Uterus (tissue), 2 donors: Measurements from ENCODE around the gene HNRNPU.

Source experiments
- CTCF ChIP-seq, 4 experiments: fragments of 200-600 bp in 2 of 4; fragments of 450-650 bp in 2 of 4; sonication (generic) in 2 of 4; IDR thresholded peaks; one replicate each; pipeline ENCODE4 v1.5.1; 2016 to 2019; ENCODE audit warnings: antibody characterized with exemption in 4 of 4, mild to moderate bottlenecking in 2 of 4, moderate library complexity in 1 of 4
- POLR2A ChIP-seq, 2 donors: fragments of 450-650 bp; IDR thresholded peaks; one replicate each; pipeline ENCODE4 v1.6.1; 2016; ENCODE audit warnings: antibody characterized with exemption in 2 of 2, mild to moderate bottlenecking in 1 of 2, moderate library complexity in 1 of 2

DNA sequence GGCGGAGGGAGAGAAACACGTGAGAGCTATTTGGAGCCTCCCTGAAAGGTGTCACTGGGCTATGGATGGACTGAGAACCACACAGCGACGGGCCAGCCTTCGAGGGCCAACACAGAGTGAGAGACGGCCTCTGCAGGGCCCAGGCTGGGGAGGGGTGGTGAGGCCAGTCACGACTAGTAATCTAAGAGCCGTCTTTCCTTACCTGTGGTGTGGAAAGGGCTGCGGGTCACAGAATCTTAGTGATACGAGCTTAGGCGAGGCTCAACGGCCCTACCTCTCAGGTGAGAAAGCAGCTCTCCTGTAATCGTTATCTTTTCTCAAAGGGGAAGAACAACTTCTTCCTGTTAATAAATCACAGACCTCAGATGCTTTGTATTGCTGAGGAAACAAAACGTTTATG, 62.3 kb downstream of the HNRNPU start:
- TF ChIP-seq CTCF (IDR thresholded peaks at IDR 0.05): no peak
- no peak for TF ChIP-seq POLR2A (IDR thresholded peaks at IDR 0.05)
